GM18951 (cell line): ENCODE results near the gene ZNF831.

Experiments
- POLR2A ChIP-seq: IDR thresholded peaks from 4 replicates; pipeline ENCODE4 v1.6.1; 2011; ENCODE audit warnings: mild to moderate bottlenecking; ENCODE audit not compliant: insufficient read length, insufficient read depth; ENCODE audit errors: extremely low read depth
- in situ Hi-C: fragments of 300-500 bp; cut with MboI; formaldehyde crosslinking; loops from one replicate; pipeline ENCODE4 v1.12.0; 2022; ENCODE audit warnings: low sequenced_read_pairs, mixed read lengths, inconsistent platforms; ENCODE audit not compliant: unreplicated experiment

ZNF831 gene

DNA sequence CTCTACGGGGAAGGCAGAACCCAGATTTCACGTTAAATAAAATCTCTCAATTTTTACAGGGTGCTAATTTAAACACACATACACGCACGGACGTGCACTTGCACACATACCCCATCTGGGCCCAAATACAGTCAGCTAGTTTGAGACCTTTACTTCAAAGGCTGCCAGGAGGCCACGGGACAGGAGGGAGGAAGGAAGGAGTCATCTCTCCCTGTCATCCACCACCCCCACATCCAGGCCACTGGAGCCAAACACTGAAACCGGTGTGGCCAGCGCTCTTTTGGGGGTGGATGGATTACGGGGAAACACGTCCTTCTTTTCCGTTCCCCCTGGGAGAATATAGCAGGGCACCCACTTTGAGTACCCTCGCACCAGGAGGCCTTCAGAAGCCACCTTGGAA, 60.1 kb downstream of the ZNF831 start:
- TF ChIP-seq POLR2A, result no peak
- in situ Hi-C loops, result no loop called here

DNA sequence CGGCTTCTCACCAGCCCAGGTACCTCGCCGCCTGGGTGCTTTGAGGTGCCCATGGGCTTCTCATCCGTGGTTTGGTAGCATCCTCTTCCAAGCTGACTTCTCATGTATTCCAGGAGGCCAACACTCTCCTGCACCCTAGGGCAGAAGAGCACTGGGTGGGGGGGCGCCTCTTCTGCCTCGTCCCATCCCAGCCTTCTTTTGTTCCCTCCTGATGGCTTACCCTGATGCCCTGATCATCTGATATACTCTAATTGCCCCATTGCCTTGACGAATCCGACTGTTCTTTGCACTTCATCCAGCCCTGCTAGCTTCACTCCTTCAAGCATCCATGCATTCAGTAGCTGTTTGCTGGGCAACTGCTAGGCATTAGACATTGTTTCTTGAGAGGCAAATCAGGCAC, 60.6 kb downstream of the ZNF831 start:
- in situ Hi-C loops, result no loop called here
- TF ChIP-seq POLR2A, result no peak

DNA sequence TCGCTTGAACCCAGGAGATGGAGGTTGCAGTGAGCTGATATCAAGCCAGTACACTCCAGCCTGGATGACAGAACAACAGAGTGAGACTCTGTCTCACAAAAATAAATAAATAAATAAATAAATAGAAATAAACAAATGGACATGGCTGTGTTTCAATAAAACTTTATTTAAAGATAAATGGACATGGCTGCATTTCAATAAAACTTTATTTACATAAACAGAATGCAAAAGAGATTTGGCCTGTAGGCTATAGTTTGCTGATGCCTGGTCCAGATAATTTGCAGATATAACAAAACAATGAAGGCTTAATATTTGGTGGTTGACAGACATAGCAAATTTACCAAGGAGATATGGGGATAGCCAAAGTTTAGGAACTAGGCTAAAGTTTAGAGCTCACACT, 66.8 kb downstream of the ZNF831 start:
- TF ChIP-seq POLR2A, result no peak
- in situ Hi-C loops, result no loop called here

DNA sequence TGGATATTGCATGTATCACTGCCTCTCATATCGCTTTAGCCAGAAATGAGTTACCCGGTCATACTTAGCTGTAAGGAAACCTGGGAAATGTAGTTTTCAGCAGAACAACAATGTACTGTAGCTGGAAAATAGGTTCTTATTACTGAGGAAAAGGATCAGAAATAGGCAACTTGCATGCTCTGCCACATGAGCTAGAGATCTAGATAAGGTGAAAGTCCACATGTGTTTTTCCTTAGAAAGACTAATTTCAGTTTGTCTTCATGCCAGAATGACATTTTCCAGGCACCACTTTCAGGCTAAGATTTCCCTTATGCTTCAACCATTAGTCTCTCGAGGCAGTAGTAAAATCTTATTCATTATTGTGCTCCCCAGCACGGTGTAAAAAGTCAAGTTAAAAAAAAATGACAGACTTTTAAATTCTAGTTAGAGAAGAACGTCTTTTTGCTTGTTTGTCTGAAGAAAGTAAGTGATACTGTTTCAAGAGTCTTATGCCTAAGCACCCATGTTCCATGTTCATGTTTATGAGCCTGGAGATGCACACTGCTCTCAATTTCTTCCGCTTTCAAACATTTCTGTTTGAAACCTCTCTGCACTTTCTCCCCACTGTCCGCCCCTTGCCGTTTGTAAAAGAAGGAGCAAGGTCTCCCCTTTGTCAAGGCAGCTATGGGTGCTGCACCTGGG, 67.6 kb downstream of the ZNF831 start:
- no peak for TF ChIP-seq POLR2A
- in situ Hi-C loops, result no loop called here

DNA sequence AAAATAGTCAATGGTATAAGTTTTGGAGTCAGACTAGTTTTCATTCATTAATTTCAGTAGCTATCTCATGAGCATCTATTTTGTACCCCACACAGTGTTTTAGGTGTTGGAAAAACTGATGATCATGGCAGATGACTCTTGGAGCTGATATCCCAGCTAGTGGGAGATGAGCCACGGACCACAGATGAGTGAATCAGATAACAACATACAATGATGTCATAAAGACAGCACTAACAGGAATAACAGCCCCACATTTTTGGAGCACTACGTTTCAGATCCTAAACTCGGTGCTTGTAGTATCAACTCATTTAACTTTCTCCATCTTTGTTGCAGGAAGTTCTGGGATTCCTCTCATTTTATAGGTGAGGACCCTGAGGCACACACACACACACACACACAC, 69.0 kb downstream of the ZNF831 start:
- TF ChIP-seq POLR2A, result no peak

DNA sequence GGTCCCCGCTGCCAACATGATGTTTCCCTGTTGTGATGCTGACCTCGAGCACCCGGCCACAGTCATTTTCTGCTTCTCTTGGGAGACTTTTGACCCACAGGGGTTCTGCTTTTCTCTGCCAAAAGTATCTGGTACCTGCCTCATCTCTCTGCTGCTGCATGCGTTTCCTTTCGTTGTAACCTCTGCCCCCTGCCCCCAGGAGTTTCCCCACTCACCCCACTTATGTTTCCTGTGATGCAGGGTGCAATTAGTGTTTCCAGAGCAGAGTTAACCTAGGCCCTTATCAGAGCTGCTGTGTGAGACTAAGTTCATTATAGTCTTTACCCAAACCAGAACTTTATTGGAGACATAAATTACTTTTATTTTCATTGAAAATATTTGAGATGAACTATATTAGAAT, 71.6 kb downstream of the ZNF831 start:
- in situ Hi-C loops, result no loop called here
- no peak for TF ChIP-seq POLR2A

More for the DNA sequence above, 69.0 kb downstream of the ZNF831 start:
- in situ Hi-C loops, result no loop called here

DNA sequence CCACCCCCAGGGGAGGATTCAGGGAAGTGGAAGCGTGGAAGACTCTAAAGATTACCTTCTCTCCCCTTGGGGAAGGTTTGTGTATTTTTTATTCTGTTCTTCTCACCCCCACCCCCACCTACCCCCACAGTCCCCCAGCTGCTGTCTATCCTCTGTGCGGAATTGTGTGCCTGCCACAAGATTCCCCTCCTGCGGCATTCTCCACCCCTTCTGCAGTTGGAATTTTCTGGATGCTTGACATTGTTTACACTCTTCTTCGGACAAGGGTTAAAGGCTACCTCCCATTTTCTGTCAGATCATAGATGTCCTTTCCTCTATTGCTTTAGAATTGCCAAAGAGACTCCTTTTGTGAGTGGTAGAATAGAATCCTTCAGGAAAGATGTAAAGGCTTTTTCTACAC, 76.4 kb downstream of the ZNF831 start:
- in situ Hi-C loops, result no loop called here
- TF ChIP-seq POLR2A, result no peak

DNA sequence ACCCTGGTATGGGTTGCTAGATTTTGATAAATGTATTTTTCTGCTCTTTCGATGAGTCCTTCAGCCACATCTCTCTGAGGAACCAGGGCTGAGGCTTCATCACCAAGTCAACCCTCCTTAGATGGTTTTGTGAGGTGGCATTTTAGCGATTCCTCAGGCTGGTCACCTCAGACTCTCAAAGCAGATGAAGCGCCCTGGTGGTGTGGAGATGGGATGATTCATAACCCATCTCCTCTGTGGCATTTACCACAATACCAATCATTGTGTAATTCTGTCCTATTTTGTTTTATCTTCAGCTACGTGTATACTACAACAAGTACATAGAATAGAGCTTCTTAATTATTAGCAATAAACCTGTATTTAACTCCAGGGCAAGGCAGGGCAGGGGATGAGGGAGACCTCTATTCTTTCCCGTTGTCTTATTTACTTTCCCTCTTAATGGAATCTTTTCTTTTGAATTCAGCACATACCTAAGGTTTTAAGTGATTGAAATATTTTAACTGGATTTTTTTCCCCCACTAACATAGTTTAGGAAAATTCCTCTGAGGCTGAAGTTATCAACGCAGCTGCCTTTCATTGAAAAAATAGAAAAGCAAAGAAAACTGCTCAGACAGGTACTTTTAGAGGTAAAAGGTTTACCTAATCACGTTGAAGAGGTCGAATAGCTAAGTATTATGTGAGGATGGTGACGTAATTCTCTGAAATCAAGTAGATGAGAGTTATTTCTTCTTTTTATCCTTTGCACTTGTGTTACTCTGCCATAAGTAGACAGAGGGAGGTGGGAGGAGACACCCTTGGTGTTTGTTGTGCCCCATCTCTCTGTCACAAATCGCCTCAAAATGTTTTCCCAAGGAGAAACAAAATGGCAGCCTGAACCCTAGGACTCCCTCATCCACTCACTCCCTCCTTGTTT, 79.3 kb downstream of the ZNF831 start:
- in situ Hi-C loops, result no loop called here
- TF ChIP-seq POLR2A, result no peak

DNA sequence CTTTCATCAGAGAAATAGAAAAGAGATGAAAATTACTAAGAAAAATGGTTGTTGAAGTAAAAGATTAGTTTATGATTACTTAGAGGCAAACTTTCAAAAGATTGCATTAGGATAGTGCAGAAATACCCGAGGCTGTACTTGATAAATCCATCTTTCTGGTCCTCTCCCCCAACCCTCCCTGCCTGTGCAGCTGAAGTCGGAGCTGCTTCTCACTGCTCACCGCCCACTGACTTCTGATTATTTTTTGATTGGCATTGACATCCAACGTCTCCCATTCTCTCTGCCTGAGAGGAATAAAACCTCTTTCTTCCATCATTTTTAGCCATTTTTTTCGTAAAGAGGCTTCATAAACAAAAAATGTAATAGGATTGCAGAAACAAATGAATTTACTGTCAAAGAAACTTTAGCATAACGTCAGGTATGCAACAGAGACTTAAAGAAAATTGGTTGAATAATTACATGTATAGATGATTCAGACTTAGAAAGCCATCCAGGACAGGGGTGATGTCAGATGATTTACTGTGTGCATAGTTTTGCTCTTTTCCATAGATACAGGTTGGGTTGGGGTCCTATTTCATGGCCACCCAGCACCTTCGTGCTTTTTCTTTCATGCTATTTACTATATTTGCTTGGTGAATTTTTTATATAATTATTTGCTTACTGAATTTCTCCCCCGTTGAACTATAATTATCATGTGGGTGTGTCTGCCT, 83.2 kb downstream of the ZNF831 start:
- no peak for TF ChIP-seq POLR2A
- in situ Hi-C loops, result no loop called here

DNA sequence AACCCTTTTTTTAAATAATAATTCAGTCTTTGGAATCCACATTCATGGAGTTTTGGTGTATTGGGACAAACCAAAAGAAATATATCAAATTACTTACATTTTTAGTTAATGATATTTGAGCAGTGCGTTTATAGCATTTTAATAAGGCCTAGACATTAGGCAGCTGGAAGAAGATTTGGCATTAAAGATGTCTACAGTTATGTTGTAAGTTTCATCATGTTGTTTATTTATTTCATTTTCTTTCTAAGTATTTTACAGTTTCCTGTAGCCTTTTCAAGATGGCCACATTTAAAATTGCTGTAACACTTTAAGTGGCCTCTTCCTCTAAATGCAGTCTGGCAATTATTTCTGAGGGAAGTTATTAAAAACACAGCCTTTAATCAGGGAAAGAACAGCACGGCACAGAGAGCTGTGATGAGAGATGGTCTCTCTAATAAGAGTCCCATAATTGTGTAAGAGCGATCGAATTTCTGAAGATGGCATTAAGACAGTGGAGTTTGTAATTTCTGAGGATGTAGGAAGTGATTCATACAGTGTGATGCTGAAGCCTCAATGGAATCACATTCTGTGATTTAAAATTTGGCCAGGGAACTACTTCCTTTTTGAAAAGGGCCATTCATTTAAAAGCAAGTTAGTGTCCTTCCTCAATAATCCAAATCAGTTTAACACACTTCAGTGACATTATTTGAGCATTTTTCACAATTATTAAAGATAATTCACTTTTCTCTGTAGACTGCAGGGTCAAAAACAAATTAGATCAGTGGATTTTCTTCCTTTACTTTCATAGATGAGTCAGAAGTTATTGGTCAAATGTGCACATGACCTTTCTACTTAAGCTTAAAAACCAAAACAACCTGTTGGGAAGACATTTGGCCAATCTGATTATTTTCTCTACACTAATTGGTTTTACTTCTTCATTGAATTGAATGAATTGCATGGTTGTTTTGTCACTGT, 84.4 kb downstream of the ZNF831 start:
- in situ Hi-C loops, result no loop called here
- TF ChIP-seq POLR2A, result no peak

DNA sequence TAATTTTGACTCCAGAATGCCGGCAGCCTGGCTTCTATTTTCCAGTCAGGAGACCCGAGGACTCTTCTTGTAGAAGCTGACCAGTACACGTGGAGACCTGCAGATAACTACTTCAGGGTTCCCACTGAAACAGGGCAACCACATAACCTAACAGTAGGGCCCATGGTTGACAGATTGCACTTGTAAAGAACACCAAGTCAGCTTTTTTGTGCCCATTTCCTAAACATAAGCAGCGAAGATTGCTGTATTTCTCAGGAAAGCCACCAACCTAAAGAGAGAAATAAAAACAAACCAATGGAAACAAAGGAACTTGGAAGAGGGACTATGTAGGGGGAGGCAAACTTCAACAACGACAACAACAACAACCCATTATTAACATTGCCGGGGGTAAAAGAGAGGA, 86.7 kb downstream of the ZNF831 start:
- in situ Hi-C loops, result no loop called here
- no peak for TF ChIP-seq POLR2A

DNA sequence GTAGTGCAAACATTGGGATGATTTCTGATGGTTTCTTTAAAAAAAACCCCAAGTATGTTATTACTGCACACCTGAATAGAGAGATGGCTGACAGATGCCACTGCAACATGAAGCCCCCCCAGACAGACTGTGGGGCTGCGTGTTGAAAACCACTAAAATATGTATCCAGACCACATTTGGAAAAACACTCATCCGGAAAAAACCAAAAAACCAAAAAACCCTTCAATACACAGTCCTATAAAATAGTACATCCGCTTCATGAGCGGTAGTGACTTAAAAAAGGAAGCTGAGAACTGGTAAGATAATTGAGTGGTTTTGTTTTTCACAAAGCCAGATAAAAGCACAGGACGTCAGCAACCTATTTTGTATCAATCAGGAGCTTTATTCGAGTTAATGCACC, 89.7 kb downstream of the ZNF831 start:
- no peak for TF ChIP-seq POLR2A

More for the DNA sequence above, 89.7 kb downstream of the ZNF831 start:
- in situ Hi-C loops, result no loop called here
